Neural progenitor cell (in vitro differentiated cells): ENCODE data around the gene GLIPR2. TPM values are rescaled to one million over a fixed set of nuclear protein-coding genes. Genes with fewer than 3 reads are reported as not detected.

Experiments used
- DNase-seq: peaks from one replicate; pipeline ENCODE4 v3.0.0-alpha.2; 2016; ENCODE audit warnings: low spot score
- H2AFZ ChIP-seq: fragments of 200-600 bp; sonication (generic); replicated peaks from 2 replicates; pipeline ENCODE4 v1.6.1; 2016; ENCODE audit warnings: antibody characterized with exemption
- H3F3A ChIP-seq: fragments of 200-600 bp; sonication (generic); 2 replicates; pipeline ENCODE4 v1.6.1; 2016; ENCODE audit warnings: antibody characterized with exemption, low read depth
- H3K27ac ChIP-seq: fragments of 200-600 bp; sonication (generic); 2 replicates; pipeline ENCODE4 v1.5.1; 2016; ENCODE audit warnings: mild to moderate bottlenecking
- H3K27me3 ChIP-seq: fragments of 200-600 bp; sonication (generic); 2 replicates; pipeline ENCODE4 v1.6.1; 2016; ENCODE audit warnings: mild to moderate bottlenecking, moderate library complexity
- H3K36me3 ChIP-seq: fragments of 200-600 bp; sonication (generic); 2 replicates; pipeline ENCODE4 v1.5.1; 2016
- H3K4me1 ChIP-seq: fragments of 200-600 bp; sonication (generic); 2 replicates; pipeline ENCODE4 v1.6.1; 2016; ENCODE audit warnings: mixed run types
- H3K4me2 ChIP-seq: fragments of 200-600 bp; sonication (generic); 2 replicates; pipeline ENCODE4 v1.6.1; 2016
- H3K4me3 ChIP-seq: fragments of 200-600 bp; sonication (generic); 2 replicates; pipeline ENCODE4 v1.5.1; 2016
- H3K79me2 ChIP-seq: fragments of 200-600 bp; sonication (generic); 2 replicates; pipeline ENCODE4 v1.6.1; 2016; ENCODE audit warnings: low read depth
- H3K9ac ChIP-seq: fragments of 200-600 bp; sonication (generic); 2 replicates; pipeline ENCODE4 v1.6.1; 2016
- H3K9me3 ChIP-seq: fragments of 200-600 bp; sonication (generic); 2 replicates; pipeline ENCODE4 v1.5.1; 2016; ENCODE audit warnings: low read depth
- H4K20me1 ChIP-seq: fragments of 200-600 bp; sonication (generic); 2 replicates; pipeline ENCODE4 v1.6.1; 2016; ENCODE audit warnings: low read depth
- H3K27ac Mint-ChIP-seq: 3 replicates; pipeline ENCODE4 v1.8.0; 2021; ENCODE audit warnings: mixed read lengths
- H3K27me3 Mint-ChIP-seq: 2 replicates; pipeline ENCODE4 v1.8.0; 2022; ENCODE audit warnings: low read depth, mild to moderate bottlenecking, inconsistent platforms, moderate library complexity, mixed read lengths; ENCODE audit not compliant: insufficient read depth
- H3K36me3 Mint-ChIP-seq: 3 replicates; pipeline ENCODE4 v1.8.0; 2021; ENCODE audit warnings: mixed read lengths
- H3K4me1 Mint-ChIP-seq: 3 replicates; pipeline ENCODE4 v1.8.0; 2021; ENCODE audit warnings: mixed read lengths
- H3K4me3 Mint-ChIP-seq: 3 replicates; pipeline ENCODE4 v1.8.0; 2021; ENCODE audit warnings: mild to moderate bottlenecking, moderate library complexity, mixed read lengths
- H3K9me3 Mint-ChIP-seq: 3 replicates; pipeline ENCODE4 v1.8.0; 2020; ENCODE audit warnings: mixed read lengths
- EZH2 ChIP-seq: fragments of 200-600 bp; sonication (generic); IDR thresholded peaks from 2 replicates; pipeline ENCODE4 v1.6.1; 2017; ENCODE audit warnings: antibody characterized with exemption, mild to moderate bottlenecking, moderate library complexity
- EZH2phosphoT487 ChIP-seq: fragments of 200-600 bp; sonication (generic); IDR thresholded peaks from 2 replicates; pipeline ENCODE4 v1.6.1; 2017; ENCODE audit warnings: antibody characterized with exemption
- total RNA-seq: library from RNA; depleted of rRNA; stranded (reverse); fragments of >200 nt; gene quantifications from 2 replicates; pipeline ENCODE4 v1.2.3, GENCODE V29; 2015; ENCODE audit warnings: low replicate concordance
- TF ChIP-seq, protein P1 (sequence below): fragments of 200-600 bp; sonication (generic); IDR thresholded peaks from 2 replicates; pipeline ENCODE4 v1.5.1; 2017; ENCODE audit warnings: antibody characterized with exemption, mild to moderate bottlenecking

The GLIPR2 gene
- total RNA-seq, 1 donor from 2014 or later: 12.4 TPM

DNA sequence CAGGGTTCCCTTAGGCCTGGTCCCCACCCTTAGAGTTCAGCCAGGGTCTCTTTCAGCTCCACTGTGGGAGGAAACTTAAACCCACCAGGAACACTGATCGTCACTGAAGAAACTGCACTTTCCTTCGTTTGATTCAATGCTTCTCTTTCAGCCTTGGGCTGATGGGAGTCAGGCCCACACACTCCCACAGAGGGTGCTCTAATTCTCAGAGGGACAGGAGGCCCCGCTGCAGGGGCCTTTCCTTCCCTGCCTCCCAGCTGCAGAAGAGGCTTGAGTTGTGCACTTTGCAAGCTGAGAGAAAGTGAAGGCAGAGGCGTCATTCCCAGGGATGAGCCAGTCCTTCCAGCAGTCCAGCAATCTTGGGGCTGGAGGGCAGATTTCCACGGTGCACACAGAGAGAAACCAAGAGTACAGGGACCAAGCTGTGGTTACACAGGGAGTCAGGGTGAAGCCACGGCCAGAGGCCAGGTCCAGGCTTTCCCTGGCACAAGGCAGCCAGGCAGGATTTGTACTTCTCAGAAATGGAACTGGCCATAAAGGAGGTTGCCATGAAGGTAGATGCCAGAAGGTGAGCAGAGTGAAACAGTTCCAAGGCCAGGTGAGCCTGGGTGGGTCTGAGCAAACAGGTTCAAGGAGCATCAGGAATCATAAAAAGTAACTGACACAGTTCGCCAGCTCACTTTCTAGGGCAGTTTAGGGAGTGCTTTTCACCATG is 10.4 kb upstream of the GLIPR2 start:
- Mint-ChIP-seq H3K4me3 (no peak overlapping the region), H3K27me3 (no peaks in the 10 kb centered on the region), H3K36me3 (peaks cover 7% of the 10 kb centered on the region), H3K4me1 (no peaks in the 10 kb centered on the region), H3K27ac (no peak overlapping the region), H3K9me3 (no peaks in the 10 kb centered on the region)
- Histone ChIP-seq H3K9me3 (no peaks in the 10 kb centered on the region), H3K9ac (no peak overlapping the region), H3K36me3 (no peaks in the 10 kb centered on the region), H3K79me2 (no peaks in the 10 kb centered on the region), H3K4me3 (no peak overlapping the region), H3K27me3 (no peaks in the 10 kb centered on the region), H2AFZ (no peak overlapping the region), H4K20me1 (no peaks in the 10 kb centered on the region), H3F3A (no peaks in the 10 kb centered on the region), H3K4me2 (no peak overlapping the region), H3K27ac (no peak overlapping the region), H3K4me1 (no peaks in the 10 kb centered on the region)
- TF ChIP-seq, protein P1, sequence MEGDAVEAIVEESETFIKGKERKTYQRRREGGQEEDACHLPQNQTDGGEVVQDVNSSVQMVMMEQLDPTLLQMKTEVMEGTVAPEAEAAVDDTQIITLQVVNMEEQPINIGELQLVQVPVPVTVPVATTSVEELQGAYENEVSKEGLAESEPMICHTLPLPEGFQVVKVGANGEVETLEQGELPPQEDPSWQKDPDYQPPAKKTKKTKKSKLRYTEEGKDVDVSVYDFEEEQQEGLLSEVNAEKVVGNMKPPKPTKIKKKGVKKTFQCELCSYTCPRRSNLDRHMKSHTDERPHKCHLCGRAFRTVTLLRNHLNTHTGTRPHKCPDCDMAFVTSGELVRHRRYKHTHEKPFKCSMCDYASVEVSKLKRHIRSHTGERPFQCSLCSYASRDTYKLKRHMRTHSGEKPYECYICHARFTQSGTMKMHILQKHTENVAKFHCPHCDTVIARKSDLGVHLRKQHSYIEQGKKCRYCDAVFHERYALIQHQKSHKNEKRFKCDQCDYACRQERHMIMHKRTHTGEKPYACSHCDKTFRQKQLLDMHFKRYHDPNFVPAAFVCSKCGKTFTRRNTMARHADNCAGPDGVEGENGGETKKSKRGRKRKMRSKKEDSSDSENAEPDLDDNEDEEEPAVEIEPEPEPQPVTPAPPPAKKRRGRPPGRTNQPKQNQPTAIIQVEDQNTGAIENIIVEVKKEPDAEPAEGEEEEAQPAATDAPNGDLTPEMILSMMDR: no peak
- no peak for TF ChIP-seq EZH2phosphoT487
- TF ChIP-seq EZH2: no peak
- DNase-seq: no peak

DNA sequence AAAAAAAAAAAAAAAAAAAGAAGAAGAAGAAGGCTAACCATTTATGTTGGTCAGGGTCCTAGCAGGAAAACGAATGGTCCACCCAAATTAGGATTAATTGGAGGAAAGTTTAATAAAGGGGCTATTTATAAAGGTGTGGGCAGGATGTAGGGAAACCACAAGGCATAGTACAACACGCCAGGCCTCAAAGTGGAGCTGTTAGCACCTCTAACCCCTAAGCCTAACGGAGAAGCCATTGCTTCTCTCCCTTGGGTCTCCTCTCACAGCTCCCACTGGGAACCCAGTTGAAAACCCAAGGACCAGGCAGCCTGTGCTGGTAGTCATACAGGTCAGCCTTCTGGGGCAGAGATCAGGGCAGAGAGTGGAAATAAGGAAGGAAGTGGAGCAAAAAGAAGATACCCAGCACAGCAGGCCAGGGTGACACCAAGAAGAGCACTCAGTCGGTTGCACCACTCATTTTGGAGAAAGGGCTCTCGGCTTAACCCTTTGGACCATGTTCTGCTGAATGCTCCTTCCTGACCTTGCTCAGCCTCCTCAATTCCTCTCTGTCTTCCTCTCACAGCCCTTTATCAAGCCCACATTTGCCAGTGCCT is 8.8 kb upstream of the GLIPR2 start:
- no peak overlapping the region for H3K4me3 ChIP-seq
- DNase-seq: no peak
- no peaks in the 10 kb centered on the region for H3K9me3 ChIP-seq
- no peaks in the 10 kb centered on the region for H3F3A ChIP-seq
- H3K4me2 ChIP-seq: no peak overlapping the region
- H3K27ac ChIP-seq: no peak overlapping the region
- no peaks in the 10 kb centered on the region for H3K27me3 ChIP-seq
- H3K9ac ChIP-seq: no peak overlapping the region
- no peaks in the 10 kb centered on the region for H3K79me2 ChIP-seq
- no peaks in the 10 kb centered on the region for H3K36me3 ChIP-seq
- H3K4me1 ChIP-seq: no peaks in the 10 kb centered on the region
- Mint-ChIP-seq H3K27me3 (peaks cover 1% of the 10 kb centered on the region), H3K9me3 (no peaks in the 10 kb centered on the region), H3K4me1 (no peaks in the 10 kb centered on the region), H3K4me3 (no peak overlapping the region), H3K36me3 (peaks cover 4% of the 10 kb centered on the region), H3K27ac (no peak overlapping the region)
- TF ChIP-seq EZH2: no peak
- TF ChIP-seq, protein P1: no peak
- TF ChIP-seq EZH2phosphoT487: no peak
- H2AFZ ChIP-seq: no peak overlapping the region
- H4K20me1 ChIP-seq: no peaks in the 10 kb centered on the region

DNA sequence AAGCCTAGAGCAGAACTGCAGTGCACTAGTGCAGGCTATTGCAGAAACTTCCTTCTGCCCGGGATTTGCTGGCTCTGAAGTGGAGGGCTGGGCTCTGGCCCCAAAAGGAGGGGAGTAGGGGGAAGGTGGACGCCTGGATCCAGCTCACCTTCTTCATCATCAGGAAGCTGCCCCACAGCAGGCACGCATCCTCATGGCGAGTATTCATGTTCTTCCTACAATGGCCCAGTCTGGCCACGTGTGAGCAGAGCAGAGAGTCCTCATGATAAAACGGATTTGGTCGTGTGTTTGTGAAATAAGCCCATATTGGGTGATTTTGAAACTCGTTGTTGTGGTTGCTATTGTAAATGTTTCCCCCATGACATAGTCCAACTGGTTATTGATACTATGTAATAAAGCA is 8.2 kb upstream of the GLIPR2 start:
- Histone ChIP-seq H2AFZ (no peak overlapping the region), H3K4me1 (no peaks in the 10 kb centered on the region), H3K4me3 (no peak overlapping the region), H3F3A (no peaks in the 10 kb centered on the region), H3K36me3 (no peaks in the 10 kb centered on the region), H3K27me3 (peaks cover under 1% of the 10 kb centered on the region), H3K27ac (no peak overlapping the region), H4K20me1 (no peaks in the 10 kb centered on the region), H3K79me2 (no peaks in the 10 kb centered on the region), H3K9ac (no peak overlapping the region), H3K4me2 (no peak overlapping the region), H3K9me3 (no peaks in the 10 kb centered on the region)
- TF ChIP-seq, protein P1: no peak
- DNase-seq: no peak
- Mint-ChIP-seq H3K36me3 (no peaks in the 10 kb centered on the region), H3K4me1 (no peaks in the 10 kb centered on the region), H3K4me3 (no peak overlapping the region), H3K27ac (no peak overlapping the region), H3K27me3 (peaks cover 2% of the 10 kb centered on the region), H3K9me3 (no peaks in the 10 kb centered on the region)
